Amniotic epithelial cell (primary cell): Measurements from ENCODE around the gene USP15.

Experiments used
- DNase-seq: peaks from one replicate; pipeline ENCODE4 v3.0.0-alpha.2; 2010; ENCODE audit warnings: low read depth

Gene USP15

GRCh38 chr12:62284749-62285148, 24.5 kb downstream of the USP15 start:
- DNase-seq, result no peak

- DNase-seq, result no peak
Observed at GRCh38 chr12:62285284-62285683, 25.1 kb downstream of the USP15 start.

DNA sequence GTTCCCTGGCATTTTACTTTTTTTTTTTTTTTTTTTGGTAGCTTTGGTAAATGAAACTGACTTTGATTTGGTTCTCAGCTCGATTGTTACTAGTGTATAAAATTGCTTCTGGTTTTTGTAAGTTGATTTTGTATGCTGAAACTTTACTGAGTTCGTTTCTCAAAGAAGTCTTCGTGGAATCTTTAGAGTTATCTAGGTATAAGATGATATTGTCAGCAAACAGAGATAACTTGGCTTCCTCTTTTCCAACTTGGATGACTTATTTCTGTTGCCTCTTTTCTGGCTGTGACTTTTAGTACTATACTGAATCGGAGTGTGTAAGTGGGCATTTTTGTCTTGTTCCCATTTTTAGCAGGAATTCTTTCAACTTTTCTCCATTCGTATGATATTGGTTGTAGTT, 28.1 kb downstream of the USP15 start:
- no peak for DNase-seq

DNA sequence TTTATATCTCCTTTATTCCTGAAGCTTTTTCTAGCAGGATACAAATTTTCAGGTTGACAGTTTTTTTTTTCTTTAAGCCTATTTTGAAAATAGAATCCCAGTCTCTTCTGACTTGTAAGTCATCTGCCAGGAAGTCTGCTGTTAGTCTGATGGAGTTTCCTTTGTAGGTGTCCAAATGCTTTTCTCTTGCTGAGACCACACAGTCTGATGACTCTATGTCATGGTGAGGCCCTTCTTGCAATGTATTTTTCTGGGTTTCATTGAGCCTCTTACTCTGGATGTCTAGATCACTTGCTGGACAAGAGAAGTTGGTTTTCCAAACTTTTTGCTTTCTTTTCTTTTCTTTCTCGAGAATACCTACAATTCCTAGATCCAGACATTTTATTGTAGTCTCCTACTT, 30.6 kb downstream of the USP15 start:
- peak; percentile 32 for DNase-seq

GRCh38 chr12:62291864-62292760, 31.9 kb downstream of the USP15 start:
- DNase-seq, result peak; percentile 70

DNA sequence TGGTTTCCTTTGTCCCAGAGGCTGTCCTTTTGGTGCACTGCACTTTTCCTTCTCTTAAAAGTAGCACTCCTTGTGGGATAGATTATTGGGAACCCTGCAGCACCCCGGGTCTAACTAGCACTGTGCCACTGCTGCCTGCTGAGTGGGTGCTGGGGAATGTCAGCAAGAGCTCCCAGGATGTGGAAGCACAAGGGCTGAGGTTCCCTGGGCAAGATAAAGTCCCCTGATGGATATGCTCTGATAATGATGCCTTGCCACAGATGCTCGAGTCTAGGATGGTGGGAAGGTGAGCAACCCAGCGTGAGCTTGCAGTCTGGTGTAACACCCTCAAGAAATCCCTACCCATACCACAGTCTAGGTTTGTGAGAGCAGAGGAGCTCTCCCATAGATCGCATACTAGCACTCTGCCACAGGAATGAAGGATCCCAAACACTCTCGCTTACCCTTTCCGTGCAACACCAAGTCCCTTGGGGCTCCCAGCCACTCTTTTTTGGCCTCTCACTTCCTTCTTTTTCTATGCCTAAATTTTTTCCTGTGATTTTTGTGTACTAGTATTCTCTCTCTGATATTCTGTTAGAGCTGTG, 32.6 kb downstream of the USP15 start:
- DNase-seq, result peak; percentile 66

- no peak for DNase-seq
Observed at GRCh38 chr12:62294378-62294777, 34.2 kb downstream of the USP15 start.

DNA sequence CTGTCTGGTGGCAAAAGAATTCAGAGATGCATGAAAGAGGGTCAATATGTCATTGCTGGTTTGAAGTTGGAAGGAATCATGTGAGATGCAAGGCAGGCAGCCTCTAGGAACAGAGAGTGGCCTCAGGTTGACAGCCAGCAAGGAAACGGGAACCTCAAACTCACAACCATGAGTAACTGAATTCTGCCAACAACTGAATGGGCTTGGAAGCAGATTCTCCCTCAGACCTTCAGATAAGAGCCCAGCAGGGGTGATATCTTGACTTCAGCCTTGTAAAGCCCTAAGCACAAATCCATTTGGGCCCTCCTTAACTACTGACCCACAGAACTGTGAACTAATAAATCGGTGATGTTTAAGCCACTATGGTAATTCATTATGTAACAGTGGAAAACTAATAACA, 35.8 kb downstream of the USP15 start:
- no peak for DNase-seq

DNA sequence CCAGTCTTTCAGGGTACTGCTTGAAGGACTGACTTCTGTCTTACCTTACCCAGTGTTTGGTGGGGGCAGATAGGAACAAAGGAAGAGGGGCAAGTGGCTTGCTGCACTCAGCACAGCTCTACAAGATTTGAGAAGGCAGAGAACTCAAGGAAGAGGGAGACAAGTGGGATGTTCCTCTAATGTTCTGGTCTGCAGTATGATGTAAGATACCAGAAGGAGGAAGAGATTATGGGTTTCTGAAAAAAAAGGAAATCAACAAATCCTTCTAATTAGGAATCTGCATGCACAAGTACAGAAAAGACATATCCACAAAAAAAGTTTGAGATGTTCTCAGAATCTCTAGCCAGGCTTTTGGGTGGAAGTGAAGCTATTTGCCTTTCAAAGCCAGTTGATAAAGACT, 37.1 kb downstream of the USP15 start:
- no peak for DNase-seq

DNA sequence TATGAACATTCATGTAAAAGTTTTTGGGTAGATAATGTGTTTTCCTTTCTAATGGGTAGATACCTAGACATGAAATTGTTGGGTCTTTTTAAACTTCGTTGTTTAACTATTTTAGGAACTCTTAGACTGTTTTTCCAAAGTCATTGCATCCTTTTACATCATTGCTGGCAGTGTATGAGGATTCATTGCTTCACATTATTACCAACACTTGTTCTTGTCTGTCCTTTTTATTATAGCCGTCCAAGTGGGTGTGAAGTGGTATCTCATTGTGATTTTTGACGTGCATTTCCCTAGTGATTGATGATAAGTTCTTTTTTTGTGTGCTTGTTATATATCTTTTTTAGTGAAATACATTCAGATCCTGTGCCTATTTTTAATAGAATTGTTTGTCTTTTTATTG, 39.4 kb downstream of the USP15 start:
- DNase-seq, result no peak

GRCh38 chr12:62301080-62301798, 41.0 kb downstream of the USP15 start:
- DNase-seq, result no peak

DNA sequence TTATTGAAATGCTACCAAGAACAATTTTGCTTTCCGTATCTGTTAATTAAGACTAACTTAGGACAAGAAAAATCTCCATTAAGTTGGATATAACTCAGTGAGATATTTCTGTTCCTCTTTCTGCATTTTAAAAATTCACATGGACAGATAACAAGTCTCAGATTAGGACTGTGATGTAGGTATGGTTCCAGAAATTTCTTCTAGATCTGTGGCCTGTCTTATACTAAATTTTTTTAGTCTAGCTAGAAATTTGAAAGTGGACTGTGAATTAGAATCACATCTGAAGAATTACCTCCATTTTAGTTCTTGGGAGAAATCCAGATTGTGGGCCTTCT, 41.6 kb downstream of the USP15 start:
- DNase-seq, result no peak

DNA sequence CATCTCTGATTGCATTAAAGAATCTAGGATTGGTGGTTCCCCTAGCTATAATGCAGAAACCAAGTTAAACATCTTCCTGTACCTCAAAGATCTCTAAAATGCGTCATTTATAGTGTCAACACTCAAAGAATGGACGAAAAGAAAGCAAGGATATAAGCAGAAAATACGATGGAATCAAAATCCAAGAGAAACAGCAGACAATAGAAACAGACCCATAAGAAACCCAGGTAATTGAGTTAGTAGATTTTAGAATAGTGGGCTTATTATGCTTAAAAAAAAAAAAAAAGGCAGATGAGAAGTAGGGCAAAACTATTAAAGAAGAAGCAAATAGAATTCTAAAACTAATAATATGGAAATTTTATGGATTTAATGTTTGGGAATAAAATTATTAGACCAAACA, 44.4 kb downstream of the USP15 start:
- no peak for DNase-seq

- no peak for DNase-seq
Observed at GRCh38 chr12:62305778-62306177, 45.6 kb downstream of the USP15 start.

- no peak for DNase-seq
Observed at GRCh38 chr12:62306569-62307530, 46.6 kb downstream of the USP15 start.

GRCh38 chr12:62308201-62308600, 48.0 kb downstream of the USP15 start:
- DNase-seq, result no peak

GRCh38 chr12:62313727-62314380, 53.6 kb downstream of the USP15 start:
- no peak for DNase-seq

- no peak for DNase-seq
Observed at GRCh38 chr12:62317017-62317416, 56.8 kb downstream of the USP15 start.

DNA sequence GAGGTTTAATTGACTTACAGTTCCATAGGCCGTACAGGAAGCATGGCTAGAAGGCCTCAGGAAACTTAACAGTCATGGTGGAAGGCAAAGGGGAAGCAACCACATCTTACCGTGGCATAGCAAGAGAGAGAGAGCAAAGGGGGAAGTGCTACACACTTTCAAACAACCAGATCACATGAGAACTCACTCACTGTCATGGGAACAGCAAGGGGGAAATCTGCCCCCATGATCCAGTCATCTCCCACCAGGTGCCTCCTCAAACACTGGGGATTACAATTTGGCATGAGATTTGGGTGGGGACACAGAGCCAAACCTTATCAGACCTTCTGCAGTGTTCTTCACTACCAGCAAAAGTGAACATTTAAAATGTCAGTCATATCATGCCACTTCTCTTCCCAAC, 58.9 kb downstream of the USP15 start:
- no peak for DNase-seq

DNA sequence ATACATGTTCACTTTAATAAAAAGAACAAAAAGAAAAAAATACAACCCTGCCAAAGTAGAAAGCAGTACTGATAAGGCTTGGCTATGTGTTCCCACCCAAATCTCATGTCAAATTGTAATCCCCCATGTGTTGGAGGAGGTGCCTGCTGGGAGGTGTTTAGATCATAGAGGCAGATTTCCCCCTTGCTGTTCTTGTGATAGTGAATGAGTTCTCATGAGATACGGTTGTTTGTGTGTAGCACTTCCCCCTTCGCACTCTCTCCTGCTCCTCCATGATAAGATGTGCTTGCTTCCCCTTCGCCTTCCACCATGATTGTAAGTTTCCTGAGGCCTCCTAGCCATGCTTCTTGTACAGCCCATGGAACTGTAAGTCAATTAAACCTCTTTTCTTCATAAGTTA, 59.9 kb downstream of the USP15 start:
- DNase-seq, result no peak

- no peak for DNase-seq
Observed at GRCh38 chr12:62323386-62323785, 63.2 kb downstream of the USP15 start.
